Cerebellar nuclear complex (tissue), 1 donor: ENCODE data around the gene RAB40B.

ENCODE experiments used
- DNase-seq, 2 experiments: peaks; one replicate each; lab custom pipeline; 2025; lab: John Stamatoyannopoulos, UW

RAB40B gene

GRCh38 chr17:82691714-82692113 is 6.8 kb downstream of the RAB40B start:
- DNase-seq: no peak

GRCh38 chr17:82690786-82691489 is 7.6 kb downstream of the RAB40B start:
- no peak for DNase-seq

GRCh38 chr17:82689077-82689476 is 9.4 kb downstream of the RAB40B start:
- DNase-seq: no peak

DNA sequence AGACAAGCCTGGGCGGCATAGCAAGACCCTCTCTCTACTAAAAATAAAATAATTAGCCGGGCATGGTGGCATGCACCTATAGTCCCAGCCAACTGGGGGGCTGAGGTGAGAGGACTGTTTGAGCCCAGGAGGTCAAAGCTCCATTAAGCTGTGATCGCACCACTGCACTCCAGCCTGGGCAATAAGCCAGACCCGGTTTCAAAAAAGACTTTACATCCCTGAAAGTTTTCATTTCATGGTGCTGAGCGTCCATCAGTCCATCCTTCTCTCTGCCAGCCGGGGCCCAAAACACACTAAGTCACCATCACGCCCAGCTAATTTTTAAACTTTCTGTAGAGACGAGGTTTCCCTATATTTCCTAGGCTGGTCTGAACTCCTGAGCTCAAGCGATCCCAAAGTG is 10.6 kb downstream of the RAB40B start:
- DNase-seq: no peak

- DNase-seq: no peak
Observed at GRCh38 chr17:82687375-82687861, 11.1 kb downstream of the RAB40B start.

- no peak for DNase-seq
Observed at GRCh38 chr17:82686366-82687324, 11.9 kb downstream of the RAB40B start.

DNA sequence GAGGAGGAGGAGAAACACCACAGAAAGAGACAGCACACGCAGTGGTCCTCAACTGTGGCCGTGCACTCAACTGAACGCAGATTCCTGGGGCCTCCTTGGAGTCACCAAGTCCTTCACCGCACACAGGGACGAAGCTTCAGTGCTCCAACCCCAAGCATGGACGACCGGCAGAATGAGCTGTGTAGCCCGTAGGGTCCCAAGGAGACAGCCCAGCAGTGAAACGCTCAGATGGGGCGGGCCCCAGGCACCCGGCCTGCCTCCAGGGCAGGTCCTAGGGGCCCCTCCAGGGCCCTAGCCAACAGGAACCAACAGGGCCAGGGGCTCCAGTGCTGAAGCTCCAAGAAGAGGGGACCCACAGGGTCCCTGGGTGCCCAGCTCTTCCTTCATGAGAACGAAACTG is 13.2 kb downstream of the RAB40B start:
- DNase-seq: no peak

DNA sequence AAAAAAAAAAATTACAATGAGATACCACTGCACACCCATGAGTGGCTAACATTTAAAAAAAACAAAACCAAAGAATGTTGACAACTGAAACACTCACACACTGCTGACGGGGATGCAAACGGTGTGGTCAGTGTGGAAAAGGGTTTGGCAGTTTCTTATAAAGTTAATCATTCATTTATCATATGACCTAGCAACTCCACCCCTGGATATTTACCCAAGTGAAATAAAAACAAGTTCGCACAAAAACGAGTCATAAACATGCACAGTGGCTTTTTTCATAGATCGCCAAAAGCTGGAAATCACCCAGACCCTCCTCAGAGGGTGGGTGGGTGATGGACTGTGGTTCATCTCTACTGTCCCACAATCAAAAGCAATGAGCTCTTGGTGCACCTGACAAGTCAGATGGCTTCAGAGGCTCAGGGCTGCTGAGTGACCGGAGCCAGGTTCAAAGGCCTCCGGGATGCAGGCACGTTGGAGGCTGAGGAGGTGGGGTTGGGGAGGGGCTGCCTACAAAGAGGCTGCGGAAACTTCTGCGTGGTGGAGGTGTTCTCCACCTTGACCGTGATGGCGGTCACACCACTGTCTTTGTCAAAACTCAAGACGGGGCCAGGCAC is 14.2 kb downstream of the RAB40B start:
- no peak for DNase-seq

DNA sequence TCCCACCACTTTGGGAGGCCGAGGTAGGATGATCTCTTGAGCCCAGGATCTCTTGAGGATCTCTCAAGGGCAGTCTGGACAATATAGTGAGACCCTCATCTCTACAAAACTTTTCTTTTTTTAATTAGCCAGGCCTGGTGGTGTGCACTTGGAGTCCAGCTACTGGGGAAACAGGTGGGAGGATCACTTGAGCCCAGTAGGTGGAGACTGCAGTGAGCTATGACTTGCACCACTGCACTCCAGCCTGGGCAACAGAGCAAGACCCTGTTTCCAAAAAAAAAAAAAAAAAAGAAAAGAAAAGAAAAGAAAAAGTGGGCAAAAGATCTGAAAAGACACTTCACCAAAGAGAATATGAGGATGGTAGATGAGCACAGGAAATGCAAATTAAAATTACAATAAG is 15.0 kb downstream of the RAB40B start:
- no peak for DNase-seq

DNA sequence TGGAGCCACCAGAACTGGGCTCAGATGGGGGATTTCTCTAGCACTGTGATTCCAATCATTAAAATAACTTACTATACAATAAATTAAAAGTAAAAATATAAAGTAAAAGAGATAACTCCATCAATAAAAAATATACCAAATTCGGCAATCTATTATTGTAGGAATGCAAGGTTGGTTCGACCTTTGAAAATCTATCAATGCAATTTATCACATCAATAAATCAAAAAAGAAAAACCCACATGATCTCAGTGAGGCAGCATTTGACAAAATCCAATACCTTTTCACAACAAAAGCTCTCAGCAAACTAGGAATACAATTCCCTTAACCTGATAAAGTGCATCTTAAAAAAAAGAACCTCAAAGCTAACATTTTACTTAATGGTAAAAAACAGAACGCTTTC is 17.0 kb downstream of the RAB40B start:
- DNase-seq: no peak

DNA sequence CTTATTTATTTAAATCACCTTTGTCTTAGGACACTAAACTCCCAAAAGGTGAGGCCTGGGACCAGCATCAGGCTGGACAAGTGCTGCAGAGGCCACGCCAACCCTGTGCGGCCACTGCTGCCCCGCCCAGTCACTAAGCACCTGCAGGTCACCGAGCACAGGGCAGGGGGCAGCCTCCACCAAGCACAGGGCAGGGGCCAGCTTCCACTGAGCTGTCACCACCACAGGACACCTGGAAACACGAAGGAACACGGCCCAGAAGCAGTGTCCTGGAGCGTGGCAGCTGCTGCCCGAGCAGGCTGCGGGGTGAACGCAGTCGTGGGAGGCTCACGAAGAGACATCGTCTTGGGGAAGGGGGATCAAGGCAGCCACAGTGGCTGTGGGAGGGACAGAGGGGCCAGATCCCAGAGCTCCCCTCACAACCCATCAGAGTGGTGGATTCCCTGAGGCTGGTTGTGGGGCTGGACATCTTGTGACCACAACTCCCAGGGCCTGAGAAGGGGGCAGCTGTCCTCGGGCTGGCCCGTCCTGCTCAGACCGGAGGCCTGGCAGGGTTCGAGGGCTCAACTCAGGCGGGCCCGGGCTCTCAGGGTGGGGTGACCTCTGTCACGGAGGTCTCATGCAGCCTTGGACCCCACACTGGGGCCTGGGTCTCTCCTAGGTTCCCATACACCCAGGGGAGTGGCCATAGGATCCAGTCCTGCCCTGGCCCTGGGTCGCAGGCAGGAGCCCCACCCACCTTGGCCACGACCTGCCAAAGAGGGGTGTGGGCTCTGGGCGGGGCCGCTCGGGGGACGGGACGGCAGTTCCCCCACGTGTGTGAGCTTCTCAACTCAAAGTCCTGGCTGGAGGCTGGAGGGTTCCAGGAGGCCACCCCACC is 18.7 kb downstream of the RAB40B start:
- DNase-seq: no peak

DNA sequence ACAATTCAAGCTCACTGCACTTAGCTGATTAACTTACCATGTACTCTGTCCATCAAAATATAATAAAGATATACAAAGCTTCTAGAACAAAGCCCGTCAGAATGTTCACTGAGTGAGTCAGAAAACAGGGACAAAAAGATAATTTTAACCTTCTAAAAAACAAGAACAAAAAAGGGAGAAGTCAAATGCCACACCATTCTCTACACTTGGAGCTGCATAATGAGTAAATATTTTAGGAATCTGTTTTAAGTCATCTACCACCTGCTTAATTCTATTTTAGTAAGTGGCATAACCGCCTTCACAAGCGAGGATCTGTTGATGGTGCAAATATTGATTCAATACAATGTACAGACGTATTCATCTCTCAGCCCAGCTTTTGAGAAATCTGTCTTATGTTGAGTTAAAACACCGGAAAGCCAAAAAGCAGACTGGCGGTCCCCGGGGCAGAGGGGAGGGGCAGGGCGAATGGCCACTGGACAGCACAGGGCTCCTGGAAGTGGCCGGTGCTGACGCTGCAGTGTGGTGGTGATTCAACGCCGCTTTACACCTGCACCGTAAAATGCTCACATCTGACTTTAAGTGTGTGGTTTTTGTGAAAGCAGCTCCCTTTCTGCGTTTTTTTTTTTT is 20.1 kb downstream of the RAB40B start:
- no peak for DNase-seq

- no peak for DNase-seq
Observed at GRCh38 chr17:82677353-82677925, 21.1 kb downstream of the RAB40B start.

- DNase-seq: no peak
Observed at GRCh38 chr17:82675476-82676245, 22.8 kb downstream of the RAB40B start.

DNA sequence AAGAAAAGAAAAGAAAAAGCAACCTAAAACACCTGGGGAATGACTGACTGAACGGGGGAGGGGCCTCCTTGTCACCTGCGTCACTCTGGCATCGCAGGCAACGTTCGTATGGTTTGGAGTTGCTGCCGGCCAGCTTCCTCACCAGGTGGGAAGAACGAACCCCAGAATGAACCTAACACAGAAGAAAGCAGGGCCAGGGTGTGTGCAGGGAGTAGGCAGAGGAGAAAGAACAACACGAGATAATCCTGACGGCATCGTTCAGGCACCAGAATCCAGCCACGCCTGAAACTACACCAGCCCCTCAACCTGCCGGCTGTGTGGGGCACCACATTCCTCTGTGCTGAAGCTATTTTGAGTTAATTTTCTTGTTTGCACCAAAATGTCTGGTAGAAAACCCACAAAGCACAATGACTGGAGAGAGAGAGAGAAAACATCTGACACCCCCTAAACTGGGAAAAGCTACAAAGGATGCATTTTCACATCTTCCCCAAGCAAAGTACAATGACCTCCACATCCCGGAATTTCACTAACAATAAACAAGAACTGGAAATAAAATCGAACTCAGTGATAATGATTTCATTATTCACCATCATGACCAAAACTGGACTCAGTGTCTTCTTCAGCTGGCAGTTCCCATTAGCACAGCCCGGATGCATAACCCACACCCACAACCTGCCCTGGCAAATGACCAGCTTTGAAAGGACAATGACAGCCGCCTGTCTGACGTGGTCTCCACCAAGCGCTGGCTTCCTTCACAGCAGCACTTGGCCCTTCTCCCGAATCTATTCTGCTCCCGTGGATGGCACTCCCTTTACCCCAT is 23.6 kb downstream of the RAB40B start:
- no peak for DNase-seq

GRCh38 chr17:82670661-82671450 is 27.6 kb downstream of the RAB40B start:
- DNase-seq: no peak

GRCh38 chr17:82668631-82669099 is 29.8 kb downstream of the RAB40B start:
- DNase-seq: peak in 1 of 2 experiments; percentile 8

DNA sequence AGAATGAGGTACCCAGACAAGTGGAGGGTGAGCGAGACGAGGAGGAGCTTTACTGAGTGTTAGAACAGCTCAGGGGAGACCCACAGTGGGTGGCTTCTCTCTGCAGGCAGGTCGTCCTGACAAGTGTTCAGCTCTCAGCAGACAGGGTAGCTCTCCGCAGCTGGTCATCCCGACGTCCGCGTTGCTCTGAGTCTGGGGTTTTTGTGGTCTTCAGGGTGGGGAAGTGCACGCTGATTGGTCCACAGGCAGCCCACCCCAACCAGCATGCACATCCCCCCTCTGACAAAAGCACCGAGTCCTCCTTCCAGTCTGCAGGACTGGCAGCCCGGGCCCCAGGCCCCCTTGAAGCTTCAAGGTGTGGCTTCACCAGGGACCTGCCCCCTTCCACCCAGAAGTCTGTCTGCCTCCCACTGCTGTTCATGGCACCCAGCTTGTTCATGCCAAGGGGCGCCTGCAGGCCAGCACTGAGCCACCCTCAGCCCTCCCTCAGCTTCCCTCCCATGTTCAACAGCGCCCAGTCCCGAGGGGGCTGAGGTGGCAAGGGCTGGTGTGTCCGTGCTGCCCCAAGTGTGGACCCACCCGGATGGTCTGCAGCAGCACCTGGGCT is 30.4 kb downstream of the RAB40B start:
- no peak for DNase-seq
